ENCODE data around the gene SPIRE2.

SPIRE2 gene

GRCh38 chr16:89893642-89894548 is 65.6 kb downstream of the SPIRE2 start:
- Histone ChIP-seq H3K36me3 (ENCODE audit: control insufficient read depth in 4 of 4, insufficient read depth in 4 of 4, low read length in 3 of 4) (peaks cover 20 to 89% (median 61%) of the 10 kb centered on the region in 4 experiments), H3K9me3 (ENCODE audit: control extremely low read depth in 1 of 5, control insufficient read depth in 4 of 5, insufficient read depth in 2 of 5, low read depth in 1 of 5, low read length in 4 of 5) (no peaks in the 10 kb centered on the region), H3K27me3 (replicated peaks in 2 of 5; ENCODE audit: control insufficient read depth in 4 of 5, insufficient read depth in 5 of 5, low read length in 4 of 5) (no peaks in the 10 kb centered on the region), H3K4me3 (ENCODE audit: control insufficient read depth in 1 of 7, extremely low read depth in 1 of 7, insufficient read depth in 4 of 7, low read depth in 2 of 7, low read length in 6 of 7) (no peak overlapping the region), H3K27ac (ENCODE audit: insufficient read depth in 1 of 2, low read depth in 1 of 2, low read length in 2 of 2, poor library complexity in 1 of 2, severe bottlenecking in 2 of 2) (no peak overlapping the region), H3K4me1 (ENCODE audit: control extremely low read depth in 1 of 4, control insufficient read depth in 4 of 4, insufficient read depth in 4 of 4, low read length in 3 of 4) (no peaks in the 10 kb centered on the region)
- ChIA-PET POLR2A (interaction anchor here (1.4 kb wide), 1 partner anchor 20 kb away, joined by 5 read pairs; the partner anchor contains the start of gene TCF25), CTCF (interaction anchor here (1.0 to 1.8 kb wide), 2 partner anchors 12 kb away, joined by 3 to 5 read pairs; no protein-coding TSS in a partner anchor)
- 98% methylated on average over 31 of the region's 45 CpGs for WGBS (ENCODE audit: insufficient coverage)
- DNase-seq = no peak

GRCh38 chr16:89895482-89896250 is 67.4 kb downstream of the SPIRE2 start:
- peaks cover 26 to 90% (median 73%) of the 10 kb centered on the region in 4 experiments for H3K36me3 ChIP-seq (ENCODE audit: control insufficient read depth in 4 of 4, insufficient read depth in 4 of 4, low read length in 3 of 4)
- H3K4me1 ChIP-seq (ENCODE audit: control extremely low read depth in 1 of 4, control insufficient read depth in 4 of 4, insufficient read depth in 4 of 4, low read length in 3 of 4) = no peaks in the 10 kb centered on the region
- no peaks in the 10 kb centered on the region for H3K9me3 ChIP-seq (ENCODE audit: control extremely low read depth in 1 of 5, control insufficient read depth in 4 of 5, insufficient read depth in 2 of 5, low read depth in 1 of 5, low read length in 4 of 5)
- WGBS (ENCODE audit: insufficient coverage) = 99% methylated on average over 24 of the region's 26 CpGs
- H3K4me3 ChIP-seq (ENCODE audit: control insufficient read depth in 1 of 7, extremely low read depth in 1 of 7, insufficient read depth in 4 of 7, low read depth in 2 of 7, low read length in 6 of 7) = no peak overlapping the region
- DNase-seq = no peak
- no peaks in the 10 kb centered on the region for H3K27me3 ChIP-seq (replicated peaks in 2 of 5; ENCODE audit: control insufficient read depth in 4 of 5, insufficient read depth in 5 of 5, low read length in 4 of 5)
- CTCF ChIA-PET = interaction anchor here (0.7 to 1.8 kb wide), 3 partner anchors 12 to 15 kb away, joined by 3 to 5 read pairs (median 5); no protein-coding TSS in a partner anchor
- POLR2A ChIA-PET = no interaction called here
- no peak overlapping the region for H3K27ac ChIP-seq (ENCODE audit: insufficient read depth in 1 of 2, low read depth in 1 of 2, low read length in 2 of 2, poor library complexity in 1 of 2, severe bottlenecking in 2 of 2)

- Histone ChIP-seq H3K36me3 (ENCODE audit: control insufficient read depth in 4 of 4, insufficient read depth in 4 of 4, low read length in 3 of 4) (peaks cover 27 to 81% (median 61%) of the 10 kb centered on the region in 4 experiments), H3K27ac (ENCODE audit: insufficient read depth in 1 of 2, low read depth in 1 of 2, low read length in 2 of 2, poor library complexity in 1 of 2, severe bottlenecking in 2 of 2) (no peak overlapping the region), H3K4me1 (ENCODE audit: control extremely low read depth in 1 of 4, control insufficient read depth in 4 of 4, insufficient read depth in 4 of 4, low read length in 3 of 4) (no peaks in the 10 kb centered on the region), H3K9me3 (ENCODE audit: control extremely low read depth in 1 of 5, control insufficient read depth in 4 of 5, insufficient read depth in 2 of 5, low read depth in 1 of 5, low read length in 4 of 5) (no peaks in the 10 kb centered on the region), H3K4me3 (ENCODE audit: control insufficient read depth in 1 of 7, extremely low read depth in 1 of 7, insufficient read depth in 4 of 7, low read depth in 2 of 7, low read length in 6 of 7) (no peak overlapping the region), H3K27me3 (replicated peaks in 2 of 5; ENCODE audit: control insufficient read depth in 4 of 5, insufficient read depth in 5 of 5, low read length in 4 of 5) (no peaks in the 10 kb centered on the region)
- ChIA-PET CTCF (interaction anchor here (1.7 kb wide), 1 partner anchor 13 kb away, joined by 5 read pairs; no protein-coding TSS in a partner anchor), POLR2A (no interaction called here)
- no peak for DNase-seq
- 100% methylated on average over 7 of the region's 11 CpGs for WGBS (ENCODE audit: insufficient coverage)
Observed at GRCh38 chr16:89897204-89897603, 68.9 kb downstream of the SPIRE2 start.

- no peak for DNase-seq
- Histone ChIP-seq H3K9me3 (ENCODE audit: control extremely low read depth in 1 of 5, control insufficient read depth in 4 of 5, insufficient read depth in 2 of 5, low read depth in 1 of 5, low read length in 4 of 5) (no peaks in the 10 kb centered on the region), H3K27ac (ENCODE audit: insufficient read depth in 1 of 2, low read depth in 1 of 2, low read length in 2 of 2, poor library complexity in 1 of 2, severe bottlenecking in 2 of 2) (no peak overlapping the region), H3K36me3 (ENCODE audit: control insufficient read depth in 4 of 4, insufficient read depth in 4 of 4, low read length in 3 of 4) (peaks cover 24 to 78% (median 53%) of the 10 kb centered on the region in 4 experiments), H3K4me1 (ENCODE audit: control extremely low read depth in 1 of 4, control insufficient read depth in 4 of 4, insufficient read depth in 4 of 4, low read length in 3 of 4) (no peaks in the 10 kb centered on the region), H3K27me3 (replicated peaks in 2 of 5; ENCODE audit: control insufficient read depth in 4 of 5, insufficient read depth in 5 of 5, low read length in 4 of 5) (no peaks in the 10 kb centered on the region), H3K4me3 (ENCODE audit: control insufficient read depth in 1 of 7, extremely low read depth in 1 of 7, insufficient read depth in 4 of 7, low read depth in 2 of 7, low read length in 6 of 7) (no peak overlapping the region)
- POLR2A ChIA-PET = no interaction called here
- 98% methylated on average over 30 of the region's 36 CpGs for WGBS (ENCODE audit: insufficient coverage)
- CTCF ChIA-PET = interaction anchor here (1.5 to 1.8 kb wide), 2 partner anchors 10 to 39 kb away, joined by 3 to 11 read pairs; no protein-coding TSS in a partner anchor
Observed at GRCh38 chr16:89898201-89898967, 70.1 kb downstream of the SPIRE2 start.

- H3K27ac ChIP-seq (ENCODE audit: insufficient read depth in 1 of 2, low read depth in 1 of 2, low read length in 2 of 2, poor library complexity in 1 of 2, severe bottlenecking in 2 of 2) = no peak overlapping the region
- peaks cover 23 to 79% (median 54%) of the 10 kb centered on the region in 4 experiments for H3K36me3 ChIP-seq (ENCODE audit: control insufficient read depth in 4 of 4, insufficient read depth in 4 of 4, low read length in 3 of 4)
- H3K4me3 ChIP-seq (ENCODE audit: control insufficient read depth in 1 of 7, extremely low read depth in 1 of 7, insufficient read depth in 4 of 7, low read depth in 2 of 7, low read length in 6 of 7) = no peak overlapping the region
- no peak for DNase-seq
- POLR2A ChIA-PET = no interaction called here
- H3K4me1 ChIP-seq (ENCODE audit: control extremely low read depth in 1 of 4, control insufficient read depth in 4 of 4, insufficient read depth in 4 of 4, low read length in 3 of 4) = no peaks in the 10 kb centered on the region
- CTCF ChIA-PET = interaction anchor here (1.1 to 1.9 kb wide), 3 partner anchors 10 to 40 kb away, joined by 3 to 7 read pairs (median 3); partner anchors contain the start of gene MC1R
- 97% methylated on average over 20 of the region's 20 CpGs for WGBS (ENCODE audit: insufficient coverage)
- H3K9me3 ChIP-seq (ENCODE audit: control extremely low read depth in 1 of 5, control insufficient read depth in 4 of 5, insufficient read depth in 2 of 5, low read depth in 1 of 5, low read length in 4 of 5) = no peaks in the 10 kb centered on the region
- no peaks in the 10 kb centered on the region for H3K27me3 ChIP-seq (replicated peaks in 2 of 5; ENCODE audit: control insufficient read depth in 4 of 5, insufficient read depth in 5 of 5, low read length in 4 of 5)
Observed at GRCh38 chr16:89899879-89900481, 71.7 kb downstream of the SPIRE2 start.

GRCh38 chr16:89900885-89901284 is 72.6 kb downstream of the SPIRE2 start:
- Histone ChIP-seq H3K27ac (ENCODE audit: insufficient read depth in 1 of 2, low read depth in 1 of 2, low read length in 2 of 2, poor library complexity in 1 of 2, severe bottlenecking in 2 of 2) (no peak overlapping the region), H3K9me3 (ENCODE audit: control extremely low read depth in 1 of 5, control insufficient read depth in 4 of 5, insufficient read depth in 2 of 5, low read depth in 1 of 5, low read length in 4 of 5) (no peaks in the 10 kb centered on the region), H3K4me1 (ENCODE audit: control extremely low read depth in 1 of 4, control insufficient read depth in 4 of 4, insufficient read depth in 4 of 4, low read length in 3 of 4) (no peaks in the 10 kb centered on the region), H3K27me3 (replicated peaks in 2 of 5; ENCODE audit: control insufficient read depth in 4 of 5, insufficient read depth in 5 of 5, low read length in 4 of 5) (no peaks in the 10 kb centered on the region), H3K4me3 (ENCODE audit: control insufficient read depth in 1 of 7, extremely low read depth in 1 of 7, insufficient read depth in 4 of 7, low read depth in 2 of 7, low read length in 6 of 7) (no peak overlapping the region), H3K36me3 (ENCODE audit: control insufficient read depth in 4 of 4, insufficient read depth in 4 of 4, low read length in 3 of 4) (peaks cover 18 to 81% (median 53%) of the 10 kb centered on the region in 4 experiments)
- DNase-seq = no peak
- WGBS (ENCODE audit: insufficient coverage) = 99% methylated on average over 16 of the region's 17 CpGs
- ChIA-PET CTCF (interaction anchor here (1.9 kb wide), 1 partner anchor 9 kb away, joined by 7 read pairs; no protein-coding TSS in a partner anchor), POLR2A (no interaction called here)
